Stimulated activated naive CD8-positive, alpha-beta T cell treated with anti-CD3 and anti-CD28 coated beads, Interleukin-15, Interleukin-2, amounts not matched to agents 100 U/mL and 50 U/mL, for 24 hours (primary cell): ENCODE measurements around the gene ZNF665.
"Not testable (repeated sequence)": the region's sequence is repeated elsewhere in the genome, so short reads cannot be mapped to it uniquely, and the experiment has no call there.

Experiments used
- ATAC-seq: fragments of 150-1000 bp; cut with Tn5 transposase; one replicate; pipeline ENCODE4 v1.10.0; 2021
- DNase-seq: peaks from one replicate; pipeline ENCODE4 v3.0.0; 2021

The ZNF665 gene

GRCh38 chr19:53192771-53193534 lies at the start of gene ZNF665:
ZNF665 (minus strand) TSS chr19:53193358; CDS start chr19:53182898, 10,460 bp downstream.
- DNase-seq (peak; percentile 79), ATAC-seq (peak; percentile 75)

- ATAC-seq (no peak), DNase-seq (no peak)
Observed at GRCh38 chr19:53237114-53237777, 44.1 kb upstream of the ZNF665 start.

GRCh38 chr19:53224606-53225005 lies 31.4 kb upstream of the ZNF665 start:
- no peak for DNase-seq
- no peak for ATAC-seq

GRCh38 chr19:53222716-53223115 lies 29.6 kb upstream of the ZNF665 start:
- ATAC-seq, DNase-seq: not testable (repeated sequence)

GRCh38 chr19:53212703-53213320 lies 19.7 kb upstream of the ZNF665 start:
- DNase-seq (no peak), ATAC-seq (no peak)

DNA sequence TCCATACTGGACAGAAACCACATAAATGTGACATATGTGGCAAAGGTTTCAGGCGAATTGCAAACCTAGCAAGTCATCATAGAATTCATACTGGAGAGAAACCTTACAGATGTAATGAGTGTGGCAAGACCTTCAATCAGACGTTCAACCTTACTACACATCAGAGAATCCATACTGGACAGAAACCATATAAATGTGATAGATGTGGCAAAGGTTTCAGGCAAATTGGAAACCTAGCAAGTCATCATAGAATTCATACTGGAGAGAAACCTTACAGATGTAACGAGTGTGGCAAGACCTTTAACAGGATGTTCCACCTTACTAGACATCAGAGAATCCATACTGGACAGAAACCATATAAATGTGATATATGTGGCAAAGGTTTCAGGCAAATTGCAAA lies 18.4 kb upstream of the ZNF665 start:
- DNase-seq, ATAC-seq: not testable (repeated sequence)

- peak; percentile 92 for ATAC-seq
- DNase-seq, result peak; percentile 98
Observed at GRCh38 chr19:53196777-53197396, 3.7 kb upstream of the ZNF665 start.

GRCh38 chr19:53195265-53195903 lies 2.2 kb upstream of the ZNF665 start:
- DNase-seq, result peak; percentile 65
- ATAC-seq, result peak; percentile 44

- ATAC-seq (no peak), DNase-seq (no peak)
Observed at GRCh38 chr19:53193535-53194222, 521 bp upstream of the ZNF665 start.

- ATAC-seq (no peak), DNase-seq (no peak)
Observed at GRCh38 chr19:53190253-53190652, 2.9 kb downstream of the ZNF665 start.

DNA sequence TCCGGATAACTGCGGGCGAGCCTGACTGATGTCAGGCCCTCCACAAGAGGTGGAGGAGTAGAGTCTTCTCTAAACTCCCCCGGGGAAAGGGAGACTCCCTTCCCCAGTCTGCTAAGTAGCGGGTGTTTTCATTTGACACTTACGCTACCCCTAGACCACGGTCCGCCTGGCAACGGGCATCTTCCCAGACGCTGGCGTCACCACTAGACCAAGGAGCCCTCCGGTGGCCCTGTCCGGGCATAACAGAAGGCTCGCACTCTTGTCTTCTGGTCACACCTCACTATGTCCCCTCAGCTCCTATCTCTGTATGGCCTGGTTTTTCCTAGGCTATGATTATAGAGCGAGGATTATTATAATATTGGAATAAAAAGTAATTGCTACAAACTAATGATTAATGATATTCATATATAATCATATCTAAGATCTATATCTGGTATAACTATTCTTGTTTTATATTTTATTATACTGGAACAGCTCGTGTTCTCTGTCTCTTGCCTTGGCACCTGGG lies 3.4 kb downstream of the ZNF665 start:
- ATAC-seq, DNase-seq: not testable (repeated sequence)

- not testable (repeated sequence) for ATAC-seq, DNase-seq
Observed at GRCh38 chr19:53185155-53185882, 7.8 kb downstream of the ZNF665 start.

- no peak for ATAC-seq
- DNase-seq, result no peak
Observed at GRCh38 chr19:53183146-53183764, 9.9 kb downstream of the ZNF665 start.

DNA sequence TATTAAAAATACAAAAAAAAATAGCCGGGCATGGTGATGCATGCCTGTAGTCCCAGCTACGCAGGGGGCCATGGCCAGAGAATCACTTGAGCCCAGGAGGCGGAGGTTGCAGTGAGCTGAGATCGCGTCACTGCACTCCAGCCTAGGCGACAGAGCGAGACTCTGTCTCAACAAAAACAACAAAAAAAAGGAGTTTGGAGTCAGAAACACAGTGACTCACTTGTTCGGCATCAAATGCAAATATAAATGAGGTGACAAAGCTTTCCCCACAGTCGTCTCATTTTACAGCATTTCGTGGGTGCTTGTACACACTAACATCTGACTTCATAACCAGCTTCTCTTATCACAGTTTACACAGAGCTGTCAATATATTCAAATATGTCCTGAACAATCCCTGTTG lies 11.0 kb downstream of the ZNF665 start:
- no peak for ATAC-seq
- DNase-seq, result no peak

GRCh38 chr19:53177986-53178385 lies 15.2 kb downstream of the ZNF665 start:
- DNase-seq, result no peak
- ATAC-seq, result no peak

DNA sequence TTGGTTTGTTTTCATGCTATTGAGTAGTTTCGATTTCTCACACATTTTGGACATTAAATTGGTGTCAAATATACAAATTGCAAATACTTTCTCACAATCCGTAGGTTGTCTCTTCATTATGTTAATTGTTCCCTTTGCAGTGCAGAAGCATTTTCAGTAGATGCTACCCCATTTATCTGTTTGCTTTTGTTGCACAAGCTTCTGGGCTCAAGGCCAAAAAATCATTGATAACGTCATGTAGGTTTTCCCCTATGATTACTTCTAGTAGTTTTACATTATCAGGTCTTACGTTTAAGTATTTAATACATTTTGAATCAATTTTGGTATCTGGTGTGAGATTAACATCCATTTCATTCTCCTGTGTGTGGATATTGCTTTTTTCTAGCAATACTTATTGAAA lies 20.3 kb downstream of the ZNF665 start:
- ATAC-seq, result no peak
- no peak for DNase-seq

GRCh38 chr19:53165691-53166091 lies 27.5 kb downstream of the ZNF665 start:
- ATAC-seq, result no peak

GRCh38 chr19:53161123-53161522 lies 32.0 kb downstream of the ZNF665 start:
- ATAC-seq (no peak), DNase-seq (no peak)

More at GRCh38 chr19:53165691-53166091, 27.5 kb downstream of the ZNF665 start:
- DNase-seq, result no peak

DNA sequence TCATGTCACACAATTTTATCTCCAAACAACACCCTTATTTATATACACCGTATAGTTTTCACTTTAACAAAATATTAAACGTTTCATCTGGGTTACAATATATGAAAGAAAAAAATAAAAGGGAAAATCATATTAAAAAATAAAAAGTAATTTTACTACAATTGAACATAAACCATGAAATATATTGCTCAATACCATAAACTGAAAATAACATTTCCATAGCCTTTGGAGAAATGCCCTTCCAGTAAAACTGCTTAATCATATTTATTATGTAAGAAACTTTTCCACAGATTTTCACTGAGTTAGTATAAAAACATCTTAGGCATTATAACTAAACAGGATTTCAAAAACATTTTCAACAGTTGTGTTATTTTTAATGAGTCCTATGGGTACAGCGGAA lies 32.8 kb downstream of the ZNF665 start:
- DNase-seq (no peak), ATAC-seq (no peak)

DNA sequence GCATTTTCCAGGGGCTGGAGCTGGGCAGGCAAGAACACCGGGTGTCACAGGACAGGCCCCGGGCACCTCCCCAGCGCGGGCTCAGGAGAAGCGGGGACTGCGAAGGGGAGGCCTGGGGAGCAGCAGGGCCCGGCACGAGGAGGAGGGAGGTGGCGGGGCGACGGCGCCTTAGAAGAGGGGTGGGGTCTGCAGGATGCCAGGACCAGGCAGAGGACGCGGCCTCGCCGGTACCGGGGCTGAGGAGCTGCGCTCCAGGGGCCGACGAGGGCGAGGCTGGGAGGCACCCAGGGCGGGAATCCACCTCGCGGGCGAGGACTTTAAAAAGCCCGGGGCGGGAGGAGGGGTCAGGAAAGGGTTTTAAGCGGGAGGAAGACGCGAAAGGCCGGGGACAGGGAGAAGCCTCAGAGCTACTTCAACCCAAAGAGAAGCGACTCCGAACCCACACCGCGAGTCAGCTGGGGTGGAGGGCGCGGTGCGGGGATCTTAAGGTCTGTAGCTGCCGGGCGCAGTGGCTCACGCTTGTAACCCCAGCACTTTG lies 35.0 kb downstream of the ZNF665 start:
- ATAC-seq, result peak; percentile 34
- peak; percentile 48 for DNase-seq
